HepG2 (cell line): ENCODE measurements around the gene SBK2. TPM values are rescaled to one million over a fixed set of nuclear protein-coding genes. Genes with fewer than 3 reads are reported as not detected.

Experiments
- ATAC-seq: fragments of 200-7000 bp; cut with Tn5 transposase; 3 replicates; pipeline ENCODE4 v1.9.1; 2020; ENCODE audit warnings: mild to moderate bottlenecking, moderate library complexity
- BruUV-seq: library from RNA; stranded (reverse); fragments of 400-500 nt; replicated peaks from 2 replicates; lab custom pipeline; 2021; lab: Mats Ljungman, UMichigan
- CTCF ChIA-PET: fragments of 300-600 bp; formaldehyde crosslinking; extraction: SDS; loops from one replicate; lab custom pipeline; 2021; ENCODE audit warnings: low total read pairs, inconsistent platforms, low intra/inter-chr PET ratio; lab: Yijun Ruan, JAX
- POLR2A ChIA-PET: fragments of 350-600 bp; sonication (Branson Sonifier 250); formaldehyde crosslinking; loops from one replicate; lab custom pipeline; 2020; ENCODE audit warnings: antibody characterized with exemption, inconsistent platforms; lab: Yijun Ruan, JAX
- DNase-seq: peaks from one replicate; pipeline ENCODE4 v3.0.0-alpha.2; 2015; ENCODE audit warnings: low spot score
- FAIRE-seq: peaks from 3 replicates; lab custom pipeline; 2011; peaks lifted over from hg19 to GRCh38; lab: Jason Lieb, UNC
- H2AFZ ChIP-seq: one replicate; pipeline ENCODE4 v1.6.1; 2011; ENCODE audit warnings: low read length, inconsistent platforms
- H3K27ac ChIP-seq: fragments of 300-600 bp; 3 replicates; pipeline ENCODE4 v1.8.0; 2011; ENCODE audit warnings: mixed run types, mild to moderate bottlenecking, mixed read lengths, low read length, inconsistent platforms; ENCODE audit not compliant: insufficient read depth; ENCODE audit errors: extremely low read length
- H3K27me3 ChIP-seq, 2 experiments: fragments of 200-600 bp in 1 of 2; 2 replicates in 1 of 2; 3 replicates in 1 of 2; pipeline versions ENCODE4 v1.6.0 to v1.8.0; 2011; ENCODE audit warnings: low read length in 2 of 2, mild to moderate bottlenecking in 2 of 2, moderate library complexity in 2 of 2, inconsistent platforms in 1 of 2; ENCODE audit not compliant: insufficient read depth in 2 of 2, control insufficient read depth in 1 of 2
- H3K36me3 ChIP-seq, 2 experiments: fragments of 200-600 bp in 1 of 2; replicated peaks in 1 of 2; 2 replicates in 1 of 2; 3 replicates in 1 of 2; pipeline versions ENCODE4 v1.5.1 to v1.8.0; 2011; ENCODE audit warnings: low read length in 2 of 2, inconsistent platforms in 1 of 2; ENCODE audit not compliant: insufficient read depth in 2 of 2, control insufficient read depth in 1 of 2
- H3K4me1 ChIP-seq: 2 replicates; pipeline ENCODE4 v1.5.1; 2012; ENCODE audit warnings: low read length, inconsistent platforms; ENCODE audit not compliant: insufficient read depth
- H3K4me2 ChIP-seq: 2 replicates; pipeline ENCODE4 v1.6.0; 2011; ENCODE audit warnings: low read depth, low read length, inconsistent platforms
- H3K4me3 ChIP-seq, 3 experiments: fragments of 200-600 bp in 1 of 3; sonication (generic), shearing (Covaris generic) in 1 of 3; replicated peaks in 1 of 3; 2 replicates each; pipeline ENCODE4 v1.5.1; 2011 to 2016; ENCODE audit warnings: low read length in 3 of 3, inconsistent platforms in 2 of 3, low read depth in 2 of 3, mild to moderate bottlenecking in 2 of 3, control low read depth in 1 of 3, mixed read lengths in 1 of 3; ENCODE audit not compliant: insufficient read depth in 1 of 3
- H3K79me2 ChIP-seq: one replicate; pipeline ENCODE4 v1.6.1; 2011; ENCODE audit warnings: low read length, inconsistent platforms; ENCODE audit not compliant: insufficient read depth
- H3K9ac ChIP-seq: 2 replicates; pipeline ENCODE4 v1.6.0; 2011; ENCODE audit warnings: mild to moderate bottlenecking, low read depth, low read length, inconsistent platforms; ENCODE audit not compliant: insufficient read depth
- H3K9me3 ChIP-seq: 2 replicates; pipeline ENCODE4 v1.5.1; 2012; ENCODE audit warnings: mild to moderate bottlenecking, low read length
- H4K20me1 ChIP-seq: 2 replicates; pipeline ENCODE4 v1.6.0; 2011; ENCODE audit warnings: inconsistent platforms, mild to moderate bottlenecking, low read length, moderate library complexity; ENCODE audit not compliant: insufficient read depth
- CHCHD3 ChIP-seq: sonication (generic); formaldehyde crosslinking; IDR thresholded peaks from 2 replicates; pipeline ENCODE4 v1.8.0; 2022; ENCODE audit warnings: mild to moderate bottlenecking, missing genetic modification reagents, moderate library complexity
- SIX1 ChIP-seq: sonication (generic); formaldehyde crosslinking; IDR thresholded peaks from 2 replicates; pipeline ENCODE4 v1.4.0; 2020; ENCODE audit warnings: missing genetic modification reagents, borderline replicate concordance
- ZNF10 ChIP-seq: sonication (generic); formaldehyde crosslinking; IDR thresholded peaks from 2 replicates; pipeline ENCODE4 v1.4.0; 2020; ENCODE audit warnings: mild to moderate bottlenecking, low read depth, missing genetic modification reagents, borderline replicate concordance
- ZNF563 ChIP-seq: sonication (generic); formaldehyde crosslinking; IDR thresholded peaks from 2 replicates; pipeline ENCODE4 v1.8.0; 2022; ENCODE audit warnings: mild to moderate bottlenecking, moderate library complexity, missing genetic modification reagents
- ZNF672 ChIP-seq: sonication (generic); formaldehyde crosslinking; IDR thresholded peaks from 2 replicates; pipeline ENCODE4 v1.8.1; 2022; ENCODE audit warnings: missing genetic modification reagents
- ZNF737 ChIP-seq: sonication (generic); formaldehyde crosslinking; IDR thresholded peaks from 2 replicates; pipeline ENCODE4 v1.5.0; 2020; ENCODE audit warnings: missing genetic modification reagents, mild to moderate bottlenecking, borderline replicate concordance
- ZNF878 ChIP-seq: sonication (generic); formaldehyde crosslinking; IDR thresholded peaks from 2 replicates; pipeline ENCODE4 v1.8.1; 2023; ENCODE audit warnings: mild to moderate bottlenecking, missing genetic modification reagents, moderate library complexity
- WGBS: methylation state at CpG from one replicate; pipeline ENCODE4 v1.1.6; 2017; ENCODE audit warnings: low lambda C conversion rate; 5-methylcytosine and 5-hydroxymethylcytosine counted together
- in situ Hi-C: cut with HindIII; loops from 2 replicates; pipeline ENCODE4 v1.10.0; 2017; ENCODE audit warnings: low pct_unique_long_range_greater_than_20kb; ENCODE audit not compliant: extremely low pct_ligation_motif_present
- intact Hi-C: fragments of 100-400 bp; cut with micrococcal nuclease; formaldehyde crosslinking; loops from one replicate; pipeline ENCODE4 v1.10.0; 2022; ENCODE audit not compliant: unreplicated experiment
- polyA plus RNA-seq, 8 experiments: library from polyadenylated mRNA; depleted of rRNA in 3 of 8; stranded (reverse) in 7 of 8; unstranded in 1 of 8; fragments of >200 nt; fragmentation: Illumina TruSeq in 4 of 8; extraction: Trizol in 4 of 8; gene quantifications; 2 replicates each; pipeline versions ENCODE4 v1.2.1 to v1.2.3, GENCODE V29; 2011 to 2016; ENCODE audit warnings: low read depth in 4 of 8, missing spikeins in 1 of 8, mixed read lengths in 1 of 8; ENCODE audit not compliant: insufficient read depth in 1 of 8
- total RNA-seq, 5 experiments: library from RNA; depleted of rRNA; stranded (reverse); fragments of >200 nt; fragmentation: Illumina TruSeq; extraction: Trizol; gene quantifications; 2 replicates each; pipeline ENCODE4 v1.2.3, GENCODE V29; 2016; ENCODE audit warnings: low read depth in 1 of 5
- TF ChIP-seq, protein P1 (sequence below), 2 experiments: sonication (generic) in 1 of 2; formaldehyde crosslinking in 1 of 2; IDR thresholded peaks; 2 replicates each; pipeline versions ENCODE4 v1.6.1 to v1.9.0; 2014 to 2022; ENCODE audit warnings: antibody characterized with exemption in 1 of 2, borderline replicate concordance in 1 of 2, inconsistent platforms in 1 of 2, low read depth in 1 of 2, missing genetic modification reagents in 1 of 2
- TF ChIP-seq, protein P2 (sequence below): sonication (generic); formaldehyde crosslinking; IDR thresholded peaks from 2 replicates; pipeline ENCODE4 v1.5.1; 2020; ENCODE audit warnings: missing genetic modification reagents, mild to moderate bottlenecking, borderline replicate concordance
- TF ChIP-seq, protein P3 (sequence below): sonication (generic); formaldehyde crosslinking; IDR thresholded peaks from 2 replicates; pipeline ENCODE4 v1.9.0; 2021; ENCODE audit warnings: missing genetic modification reagents, borderline replicate concordance
- TF ChIP-seq, protein P4 (sequence below), 2 experiments: fragments of 450-650 bp in 1 of 2; sonication (generic) in 1 of 2; formaldehyde crosslinking; IDR thresholded peaks; 2 replicates each; pipeline versions ENCODE4 v1.5.0 to v1.8.0; 2020 to 2022; ENCODE audit warnings: mild to moderate bottlenecking in 1 of 2, missing genetic modification reagents in 1 of 2

Gene SBK2
- total and polyA plus RNA-seq, 2 of the 13 experiments (the other 11 are each of a cell fraction or from before 2014, with no cell fraction given), result 0.24 TPM; not detected in 1

DNA sequence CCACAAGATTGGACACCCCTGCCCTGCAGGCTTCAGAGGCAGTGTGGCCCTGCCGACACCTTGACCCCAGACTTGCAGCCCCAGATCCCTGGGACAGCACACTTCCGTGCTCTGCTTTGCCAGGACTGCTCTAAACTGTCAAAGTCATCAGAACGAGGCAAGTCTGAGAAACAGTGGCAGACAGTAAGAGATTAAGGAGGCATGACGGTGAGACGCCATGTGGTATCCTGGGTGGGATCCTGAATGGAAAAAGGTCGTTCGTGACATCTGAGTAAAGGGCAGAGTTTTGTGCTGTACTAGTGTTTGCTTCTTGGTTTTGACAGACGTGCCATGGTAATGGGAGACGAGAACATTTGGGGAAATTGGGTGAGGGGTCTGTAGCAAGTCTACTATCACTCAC lies 29.9 kb upstream of the SBK2 start:
- intact Hi-C loops, result no loop called here
- H4K20me1 ChIP-seq, result no peaks in the 10 kb centered on the region
- POLR2A ChIA-PET, result interaction anchor here (1.3 kb wide), 1 partner anchor 32 kb away, joined by 3 read pairs; the partner anchor contains the start of gene FIZ1
- H2AFZ ChIP-seq, result no peak overlapping the region
- ATAC-seq (no peak), FAIRE-seq (no peak), DNase-seq (no peak)
- H3K4me3 ChIP-seq, result no peak overlapping the region
- H3K4me1 ChIP-seq, result peaks cover 16% of the 10 kb centered on the region
- H3K79me2 ChIP-seq, result no peaks in the 10 kb centered on the region
- no peaks in the 10 kb centered on the region for H3K9me3 ChIP-seq
- WGBS, result 15% methylated on average over 9 of the region's 9 CpGs
- TF ChIP-seq SIX1 (CRISPR knock-in tag) (no peak), ZNF737 (CRISPR knock-in tag) (no peak), CHCHD3 (no peak), ZNF672 (CRISPR knock-in tag) (no peak), ZNF563 (CRISPR knock-in tag) (no peak), ZNF878 (CRISPR knock-in tag) (no peak), ZNF10 (CRISPR knock-in tag) (no peak)
- TF ChIP-seq, protein P1, sequence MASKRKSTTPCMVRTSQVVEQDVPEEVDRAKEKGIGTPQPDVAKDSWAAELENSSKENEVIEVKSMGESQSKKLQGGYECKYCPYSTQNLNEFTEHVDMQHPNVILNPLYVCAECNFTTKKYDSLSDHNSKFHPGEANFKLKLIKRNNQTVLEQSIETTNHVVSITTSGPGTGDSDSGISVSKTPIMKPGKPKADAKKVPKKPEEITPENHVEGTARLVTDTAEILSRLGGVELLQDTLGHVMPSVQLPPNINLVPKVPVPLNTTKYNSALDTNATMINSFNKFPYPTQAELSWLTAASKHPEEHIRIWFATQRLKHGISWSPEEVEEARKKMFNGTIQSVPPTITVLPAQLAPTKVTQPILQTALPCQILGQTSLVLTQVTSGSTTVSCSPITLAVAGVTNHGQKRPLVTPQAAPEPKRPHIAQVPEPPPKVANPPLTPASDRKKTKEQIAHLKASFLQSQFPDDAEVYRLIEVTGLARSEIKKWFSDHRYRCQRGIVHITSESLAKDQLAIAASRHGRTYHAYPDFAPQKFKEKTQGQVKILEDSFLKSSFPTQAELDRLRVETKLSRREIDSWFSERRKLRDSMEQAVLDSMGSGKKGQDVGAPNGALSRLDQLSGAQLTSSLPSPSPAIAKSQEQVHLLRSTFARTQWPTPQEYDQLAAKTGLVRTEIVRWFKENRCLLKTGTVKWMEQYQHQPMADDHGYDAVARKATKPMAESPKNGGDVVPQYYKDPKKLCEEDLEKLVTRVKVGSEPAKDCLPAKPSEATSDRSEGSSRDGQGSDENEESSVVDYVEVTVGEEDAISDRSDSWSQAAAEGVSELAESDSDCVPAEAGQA (IDR thresholded peaks at IDR 0.05; ENCODE audit: low read depth), result no peak
- TF ChIP-seq, protein P1 (CRISPR knock-in tag; IDR thresholded peaks at IDR 0.05; ENCODE audit: borderline replicate concordance), result no peak
- TF ChIP-seq, protein P2, sequence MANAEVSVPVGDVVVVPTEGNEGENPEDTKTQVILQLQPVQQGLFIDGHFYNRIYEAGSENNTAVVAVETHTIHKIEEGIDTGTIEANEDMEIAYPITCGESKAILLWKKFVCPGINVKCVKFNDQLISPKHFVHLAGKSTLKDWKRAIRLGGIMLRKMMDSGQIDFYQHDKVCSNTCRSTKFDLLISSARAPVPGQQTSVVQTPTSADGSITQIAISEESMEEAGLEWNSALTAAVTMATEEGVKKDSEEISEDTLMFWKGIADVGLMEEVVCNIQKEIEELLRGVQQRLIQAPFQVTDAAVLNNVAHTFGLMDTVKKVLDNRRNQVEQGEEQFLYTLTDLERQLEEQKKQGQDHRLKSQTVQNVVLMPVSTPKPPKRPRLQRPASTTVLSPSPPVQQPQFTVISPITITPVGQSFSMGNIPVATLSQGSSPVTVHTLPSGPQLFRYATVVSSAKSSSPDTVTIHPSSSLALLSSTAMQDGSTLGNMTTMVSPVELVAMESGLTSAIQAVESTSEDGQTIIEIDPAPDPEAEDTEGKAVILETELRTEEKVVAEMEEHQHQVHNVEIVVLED (CRISPR knock-in tag), result no peak
- TF ChIP-seq, protein P3, sequence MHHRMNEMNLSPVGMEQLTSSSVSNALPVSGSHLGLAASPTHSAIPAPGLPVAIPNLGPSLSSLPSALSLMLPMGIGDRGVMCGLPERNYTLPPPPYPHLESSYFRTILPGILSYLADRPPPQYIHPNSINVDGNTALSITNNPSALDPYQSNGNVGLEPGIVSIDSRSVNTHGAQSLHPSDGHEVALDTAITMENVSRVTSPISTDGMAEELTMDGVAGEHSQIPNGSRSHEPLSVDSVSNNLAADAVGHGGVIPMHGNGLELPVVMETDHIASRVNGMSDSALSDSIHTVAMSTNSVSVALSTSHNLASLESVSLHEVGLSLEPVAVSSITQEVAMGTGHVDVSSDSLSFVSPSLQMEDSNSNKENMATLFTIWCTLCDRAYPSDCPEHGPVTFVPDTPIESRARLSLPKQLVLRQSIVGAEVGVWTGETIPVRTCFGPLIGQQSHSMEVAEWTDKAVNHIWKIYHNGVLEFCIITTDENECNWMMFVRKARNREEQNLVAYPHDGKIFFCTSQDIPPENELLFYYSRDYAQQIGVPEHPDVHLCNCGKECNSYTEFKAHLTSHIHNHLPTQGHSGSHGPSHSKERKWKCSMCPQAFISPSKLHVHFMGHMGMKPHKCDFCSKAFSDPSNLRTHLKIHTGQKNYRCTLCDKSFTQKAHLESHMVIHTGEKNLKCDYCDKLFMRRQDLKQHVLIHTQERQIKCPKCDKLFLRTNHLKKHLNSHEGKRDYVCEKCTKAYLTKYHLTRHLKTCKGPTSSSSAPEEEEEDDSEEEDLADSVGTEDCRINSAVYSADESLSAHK (CRISPR knock-in tag), result no peak
- TF ChIP-seq, protein P4, sequence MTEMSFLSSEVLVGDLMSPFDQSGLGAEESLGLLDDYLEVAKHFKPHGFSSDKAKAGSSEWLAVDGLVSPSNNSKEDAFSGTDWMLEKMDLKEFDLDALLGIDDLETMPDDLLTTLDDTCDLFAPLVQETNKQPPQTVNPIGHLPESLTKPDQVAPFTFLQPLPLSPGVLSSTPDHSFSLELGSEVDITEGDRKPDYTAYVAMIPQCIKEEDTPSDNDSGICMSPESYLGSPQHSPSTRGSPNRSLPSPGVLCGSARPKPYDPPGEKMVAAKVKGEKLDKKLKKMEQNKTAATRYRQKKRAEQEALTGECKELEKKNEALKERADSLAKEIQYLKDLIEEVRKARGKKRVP (CRISPR knock-in tag; IDR thresholded peaks at IDR 0.05), result no peak
- TF ChIP-seq, all 625 proteins: peak for 0
- peaks cover 0 to 5% of the 10 kb centered on the region in 2 experiments; a peak in 2 of 5 replicates for H3K27me3 ChIP-seq
- H3K4me2 ChIP-seq, result no peak overlapping the region
- no peaks in the 10 kb centered on the region for H3K36me3 ChIP-seq
- no peak overlapping the region for H3K27ac ChIP-seq
- in situ Hi-C loops, result no loop called here
- BruUV-seq, result no TSS peak
- CTCF ChIA-PET, result no interaction called here
- no peak overlapping the region for H3K9ac ChIP-seq
